WTC11 (cell line): ENCODE data around the gene PIK3R1. TPM values are rescaled to one million over a fixed set of nuclear protein-coding genes. Genes with fewer than 3 reads are reported as not detected.

Experiments used
- ATAC-seq: fragments of 200-7000 bp; cut with Tn5 transposase; 2 replicates; pipeline ENCODE4 v1.10.0; 2021; ENCODE audit warnings: mild to moderate bottlenecking, moderate library complexity
- CTCF ChIA-PET: fragments of 300-600 bp; sonication (Branson Sonifier 250); formaldehyde crosslinking; loops from one replicate; lab custom pipeline; 2021; ENCODE audit warnings: antibody characterized with exemption; lab: Charles Lee
- POLR2A ChIA-PET: fragments of 350-600 bp; sonication (Branson Sonifier 250); formaldehyde crosslinking; loops from one replicate; lab custom pipeline; 2021; ENCODE audit warnings: antibody characterized with exemption; lab: Charles Lee
- DNase-seq: peaks from one replicate; pipeline ENCODE4 v3.0.0; 2021; ENCODE audit warnings: low spot score
- H3K27ac Mint-ChIP-seq: 2 replicates; pipeline ENCODE4 v1.8.0; 2021; ENCODE audit warnings: mixed read lengths
- H3K27me3 Mint-ChIP-seq: 2 replicates; pipeline ENCODE4 v1.8.0; 2021; ENCODE audit warnings: low read depth, mild to moderate bottlenecking, moderate library complexity, mixed read lengths
- H3K36me3 Mint-ChIP-seq: 2 replicates; pipeline ENCODE4 v1.8.0; 2021; ENCODE audit warnings: mixed read lengths
- H3K4me1 Mint-ChIP-seq: 2 replicates; pipeline ENCODE4 v1.8.0; 2022; ENCODE audit warnings: mixed read lengths
- H3K4me3 Mint-ChIP-seq: 2 replicates; pipeline ENCODE4 v1.8.0; 2021; ENCODE audit warnings: mild to moderate bottlenecking, moderate library complexity, mixed read lengths
- H3K9me3 Mint-ChIP-seq: 2 replicates; pipeline ENCODE4 v1.8.0; 2021; ENCODE audit warnings: mixed read lengths
- CBFB ChIP-seq: sonication (generic); formaldehyde crosslinking; IDR thresholded peaks from 2 replicates; pipeline ENCODE4 v1.8.1; 2022; ENCODE audit warnings: mild to moderate bottlenecking, low read depth, missing genetic modification reagents
- CTCF ChIP-seq: fragments of 200-600 bp; IDR thresholded peaks from 2 replicates; pipeline ENCODE4 v1.8.0; 2022; ENCODE audit warnings: antibody characterized with exemption
- ETV6 ChIP-seq: sonication (generic); formaldehyde crosslinking; IDR thresholded peaks from 2 replicates; pipeline ENCODE4 v1.8.1; 2022; ENCODE audit warnings: mild to moderate bottlenecking, missing genetic modification reagents
- FOXJ3 ChIP-seq: sonication (generic); formaldehyde crosslinking; IDR thresholded peaks from 2 replicates; pipeline ENCODE4 v1.9.0; 2021; ENCODE audit warnings: missing genetic modification reagents, mild to moderate bottlenecking, borderline replicate concordance
- GABPB1 ChIP-seq: sonication (generic); formaldehyde crosslinking; IDR thresholded peaks from 2 replicates; pipeline ENCODE4 v1.8.1; 2023; ENCODE audit warnings: mild to moderate bottlenecking, missing genetic modification reagents
- HMGXB4 ChIP-seq: sonication (generic); formaldehyde crosslinking; IDR thresholded peaks from 2 replicates; pipeline ENCODE4 v1.8.1; 2023; ENCODE audit warnings: mild to moderate bottlenecking, moderate library complexity, missing genetic modification reagents
- IRF1 ChIP-seq: sonication (generic); formaldehyde crosslinking; IDR thresholded peaks from 2 replicates; pipeline ENCODE4 v1.8.0; 2023; ENCODE audit warnings: missing genetic modification reagents
- MAX ChIP-seq: sonication (generic); formaldehyde crosslinking; IDR thresholded peaks from 2 replicates; pipeline ENCODE4 v1.8.0; 2022; ENCODE audit warnings: mild to moderate bottlenecking, missing genetic modification reagents
- MXD4 ChIP-seq: fragments of 250-450 bp; sonication (Bioruptor Pico); IDR thresholded peaks from 2 replicates; pipeline ENCODE4 v1.8.0; 2021; ENCODE audit warnings: mild to moderate bottlenecking, moderate library complexity, borderline replicate concordance
- NFYB ChIP-seq: sonication (generic); formaldehyde crosslinking; conservative IDR thresholded peaks from 2 replicates; pipeline ENCODE4 v1.8.0; 2022; ENCODE audit warnings: low read depth, missing genetic modification reagents
- ZNF121 ChIP-seq: sonication (generic); formaldehyde crosslinking; IDR thresholded peaks from 2 replicates; pipeline ENCODE4 v1.8.0; 2023; ENCODE audit warnings: missing genetic modification reagents
- ZSCAN18 ChIP-seq: fragments of 250-450 bp; sonication (Bioruptor Pico); IDR thresholded peaks from 2 replicates; pipeline ENCODE4 v2.1.2; 2022; ENCODE audit warnings: mild to moderate bottlenecking, moderate library complexity
- total RNA-seq: library from RNA; stranded (reverse); gene quantifications from 3 replicates; pipeline ENCODE4 v1.2.3, GENCODE V29; 2021
- TF ChIP-seq, protein P1 (sequence below): sonication (generic); formaldehyde crosslinking; IDR thresholded peaks from 2 replicates; pipeline ENCODE4 v1.8.0; 2023; ENCODE audit warnings: missing genetic modification reagents, mild to moderate bottlenecking, borderline replicate concordance
- TF ChIP-seq, protein P2 (sequence below): sonication (generic); formaldehyde crosslinking; IDR thresholded peaks from 2 replicates; pipeline ENCODE4 v1.8.0; 2022; ENCODE audit warnings: mild to moderate bottlenecking, missing genetic modification reagents

PIK3R1 gene
- total RNA-seq, 1 experiment from 2014 or later = 11.3 TPM

GRCh38 chr5:68216245-68217046, 890 bp downstream of the PIK3R1 start:
- Mint-ChIP-seq H3K4me1 (peaks cover 22% of the 10 kb centered on the region), H3K27me3 (peaks cover 84% of the 10 kb centered on the region), H3K9me3 (peaks cover 13% of the 10 kb centered on the region), H3K27ac (no peak overlapping the region), H3K36me3 (peaks cover 16% of the 10 kb centered on the region), H3K4me3 (peak overlapping the region; percentile 75)
- DNase-seq (peak; percentile 45), ATAC-seq (peak; percentile 1)
- ChIA-PET CTCF (interaction anchor here (0.8 to 2.3 kb wide), 10 partner anchors 22 to 374 kb away, joined by 3 to 12 read pairs (median 4); no protein-coding TSS in a partner anchor), POLR2A (interaction anchor here (0.9 to 1.5 kb wide), 3 partner anchors 12 to 28 kb away, joined by 3 to 5 read pairs (median 3); no protein-coding TSS in a partner anchor)
- no peak for TF ChIP-seq CBFB
- peak; percentile 9; the same call in 1 of the 2 replicates for TF ChIP-seq MAX (CRISPR knock-in tag)
- TF ChIP-seq, protein P1, sequence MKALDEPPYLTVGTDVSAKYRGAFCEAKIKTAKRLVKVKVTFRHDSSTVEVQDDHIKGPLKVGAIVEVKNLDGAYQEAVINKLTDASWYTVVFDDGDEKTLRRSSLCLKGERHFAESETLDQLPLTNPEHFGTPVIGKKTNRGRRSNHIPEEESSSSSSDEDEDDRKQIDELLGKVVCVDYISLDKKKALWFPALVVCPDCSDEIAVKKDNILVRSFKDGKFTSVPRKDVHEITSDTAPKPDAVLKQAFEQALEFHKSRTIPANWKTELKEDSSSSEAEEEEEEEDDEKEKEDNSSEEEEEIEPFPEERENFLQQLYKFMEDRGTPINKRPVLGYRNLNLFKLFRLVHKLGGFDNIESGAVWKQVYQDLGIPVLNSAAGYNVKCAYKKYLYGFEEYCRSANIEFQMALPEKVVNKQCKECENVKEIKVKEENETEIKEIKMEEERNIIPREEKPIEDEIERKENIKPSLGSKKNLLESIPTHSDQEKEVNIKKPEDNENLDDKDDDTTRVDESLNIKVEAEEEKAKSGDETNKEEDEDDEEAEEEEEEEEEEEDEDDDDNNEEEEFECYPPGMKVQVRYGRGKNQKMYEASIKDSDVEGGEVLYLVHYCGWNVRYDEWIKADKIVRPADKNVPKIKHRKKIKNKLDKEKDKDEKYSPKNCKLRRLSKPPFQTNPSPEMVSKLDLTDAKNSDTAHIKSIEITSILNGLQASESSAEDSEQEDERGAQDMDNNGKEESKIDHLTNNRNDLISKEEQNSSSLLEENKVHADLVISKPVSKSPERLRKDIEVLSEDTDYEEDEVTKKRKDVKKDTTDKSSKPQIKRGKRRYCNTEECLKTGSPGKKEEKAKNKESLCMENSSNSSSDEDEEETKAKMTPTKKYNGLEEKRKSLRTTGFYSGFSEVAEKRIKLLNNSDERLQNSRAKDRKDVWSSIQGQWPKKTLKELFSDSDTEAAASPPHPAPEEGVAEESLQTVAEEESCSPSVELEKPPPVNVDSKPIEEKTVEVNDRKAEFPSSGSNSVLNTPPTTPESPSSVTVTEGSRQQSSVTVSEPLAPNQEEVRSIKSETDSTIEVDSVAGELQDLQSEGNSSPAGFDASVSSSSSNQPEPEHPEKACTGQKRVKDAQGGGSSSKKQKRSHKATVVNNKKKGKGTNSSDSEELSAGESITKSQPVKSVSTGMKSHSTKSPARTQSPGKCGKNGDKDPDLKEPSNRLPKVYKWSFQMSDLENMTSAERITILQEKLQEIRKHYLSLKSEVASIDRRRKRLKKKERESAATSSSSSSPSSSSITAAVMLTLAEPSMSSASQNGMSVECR (CRISPR knock-in tag) = peak; percentile 27; the same call in 1 of the 2 replicates
- peak; percentile 79; the same call in 1 of the 2 replicates for TF ChIP-seq HMGXB4 (CRISPR knock-in tag)

GRCh38 chr5:68217047-68217355, 1.4 kb downstream of the PIK3R1 start:
- no peak for DNase-seq
- peaks cover 8% of the 10 kb centered on the region for H3K9me3 Mint-ChIP-seq
- CTCF ChIA-PET = interaction anchor here (1.6 to 2.3 kb wide), 5 partner anchors 22 to 36 kb away, joined by 5 to 12 read pairs (median 7); no protein-coding TSS in a partner anchor
- POLR2A ChIA-PET = interaction anchor here (1.2 to 1.5 kb wide), 2 partner anchors 13 to 29 kb away, joined by 3 to 5 read pairs; no protein-coding TSS in a partner anchor
- TF ChIP-seq, protein P2, sequence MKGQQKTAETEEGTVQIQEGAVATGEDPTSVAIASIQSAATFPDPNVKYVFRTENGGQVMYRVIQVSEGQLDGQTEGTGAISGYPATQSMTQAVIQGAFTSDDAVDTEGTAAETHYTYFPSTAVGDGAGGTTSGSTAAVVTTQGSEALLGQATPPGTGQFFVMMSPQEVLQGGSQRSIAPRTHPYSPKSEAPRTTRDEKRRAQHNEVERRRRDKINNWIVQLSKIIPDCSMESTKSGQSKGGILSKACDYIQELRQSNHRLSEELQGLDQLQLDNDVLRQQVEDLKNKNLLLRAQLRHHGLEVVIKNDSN (CRISPR knock-in tag) = no peak
- TF ChIP-seq MXD4 = no peak
- TF ChIP-seq NFYB (CRISPR knock-in tag) = no peak
- TF ChIP-seq GABPB1 (CRISPR knock-in tag) = no peak
- TF ChIP-seq ZNF121 (CRISPR knock-in tag) = no peak
- no peak for TF ChIP-seq ZSCAN18 (CRISPR knock-in tag)
- TF ChIP-seq CTCF = no peak
- no peak for TF ChIP-seq IRF1 (CRISPR knock-in tag)
- no peak for TF ChIP-seq FOXJ3 (CRISPR knock-in tag)
- no peak for TF ChIP-seq ETV6 (CRISPR knock-in tag)
- no peak for TF ChIP-seq CBFB
- peaks cover 22% of the 10 kb centered on the region for H3K4me1 Mint-ChIP-seq
- H3K27ac Mint-ChIP-seq = no peak overlapping the region
- peaks cover 82% of the 10 kb centered on the region for H3K27me3 Mint-ChIP-seq
- H3K4me3 Mint-ChIP-seq = peak overlapping the region; percentile 75
- peaks cover 10% of the 10 kb centered on the region for H3K36me3 Mint-ChIP-seq
- ATAC-seq = no peak
